K562 (cell line): Measurements from ENCODE around the gene SH3BP4. TPM values are rescaled to one million over a fixed set of nuclear protein-coding genes. Genes with fewer than 3 reads are reported as not detected.

Source experiments
- ATAC-seq: fragments of 200-7000 bp; cut with Tn5 transposase; 3 replicates; pipeline ENCODE4 v1.9.1; 2020; ENCODE audit warnings: moderate library complexity
- BruUV-seq: library from RNA; stranded (reverse); fragments of 400-500 nt; replicated peaks from 2 replicates; lab custom pipeline; 2021; lab: Mats Ljungman, UMichigan
- CTCF ChIA-PET: fragments of 300-600 bp; formaldehyde crosslinking; extraction: SDS; loops from one replicate; lab custom pipeline; 2021; ENCODE audit warnings: low intra/inter-chr PET ratio; lab: Yijun Ruan, JAX
- POLR2A ChIA-PET: fragments of 300-600, 350-650 bp; sonication (Branson Sonifier 250); formaldehyde crosslinking; extraction: SDS; loops from one replicate; lab custom pipeline; 2021; ENCODE audit warnings: antibody characterized with exemption, inconsistent platforms; lab: Yijun Ruan, JAX
- DNase-seq, 4 experiments: peaks; one replicate each; pipeline versions ENCODE4 v3.0.0 to v3.0.0-alpha.2; 2011 to 2018; ENCODE audit warnings: low spot score in 3 of 4, mixed read lengths in 3 of 4; ENCODE audit errors: extremely low read depth in 1 of 4
- FAIRE-seq: peaks from 2 replicates; lab custom pipeline; 2011; peaks lifted over from hg19 to GRCh38; lab: Jason Lieb, UNC
- H2AFZ ChIP-seq: 2 replicates; pipeline ENCODE4 v1.6.0; 2011; ENCODE audit warnings: low read depth, low read length, control low read depth, inconsistent platforms
- H3K27ac ChIP-seq: fragments of 200-600 bp; 3 replicates; pipeline ENCODE4 v1.8.0; 2011; ENCODE audit warnings: low read depth, mild to moderate bottlenecking, control low read depth, inconsistent platforms, low read length, moderate library complexity, mixed read lengths; ENCODE audit errors: extremely low read depth
- H3K27me3 ChIP-seq, 2 experiments: fragments of 300-600 bp in 1 of 2; 2 replicates in 1 of 2; 3 replicates in 1 of 2; pipeline versions ENCODE4 v1.6.0 to v1.8.0; 2011; ENCODE audit warnings: inconsistent platforms in 2 of 2, low read length in 2 of 2, mild to moderate bottlenecking in 1 of 2, mixed read lengths in 1 of 2, moderate library complexity in 1 of 2; ENCODE audit not compliant: control insufficient read depth in 2 of 2, insufficient read depth in 2 of 2
- H3K36me3 ChIP-seq: fragments of 300-600 bp; 3 replicates; pipeline ENCODE4 v1.8.0; 2011; ENCODE audit warnings: mild to moderate bottlenecking, low read length, inconsistent platforms; ENCODE audit not compliant: control insufficient read depth, insufficient read depth
- H3K4me1 ChIP-seq, 2 experiments: fragments of 200-600 bp in 1 of 2; replicated peaks in 1 of 2; 2 replicates in 1 of 2; 3 replicates in 1 of 2; pipeline versions ENCODE4 v1.5.1 to v1.8.0; 2011; ENCODE audit warnings: inconsistent platforms in 2 of 2, low read length in 2 of 2, mild to moderate bottlenecking in 1 of 2, mixed read lengths in 1 of 2, moderate library complexity in 1 of 2; ENCODE audit not compliant: control insufficient read depth in 2 of 2, insufficient read depth in 2 of 2
- H3K4me2 ChIP-seq: 2 replicates; pipeline ENCODE4 v1.6.1; 2011; ENCODE audit warnings: low read length, control low read depth, inconsistent platforms, mixed read lengths; ENCODE audit not compliant: insufficient read depth
- H3K4me3 ChIP-seq: fragments of 200-600 bp; sonication (generic), shearing (Covaris generic); 2 replicates; pipeline ENCODE4 v1.5.1; 2016; ENCODE audit warnings: control low read depth, inconsistent platforms
- H3K79me2 ChIP-seq: fragments of 200-600 bp; 3 replicates; pipeline ENCODE4 v1.8.0; 2011; ENCODE audit warnings: low read length, inconsistent platforms; ENCODE audit not compliant: control insufficient read depth, insufficient read depth
- H3K9ac ChIP-seq, 2 experiments: 2 replicates each; pipeline versions ENCODE4 v1.6.0 to v1.6.1; 2011; ENCODE audit warnings: low read depth in 2 of 2, low read length in 2 of 2, control low read depth in 1 of 2, inconsistent platforms in 1 of 2, mild to moderate bottlenecking in 1 of 2, mixed read lengths in 1 of 2; ENCODE audit not compliant: insufficient read depth in 1 of 2
- H3K9me1 ChIP-seq: one replicate; pipeline ENCODE4 v1.6.0; 2011; ENCODE audit warnings: inconsistent platforms, mild to moderate bottlenecking, low read length, moderate library complexity; ENCODE audit not compliant: control insufficient read depth, insufficient read depth
- H3K9me3 ChIP-seq: replicated peaks from 2 replicates; pipeline ENCODE4 v1.5.1; 2011; ENCODE audit warnings: low read depth, low read length, inconsistent platforms; ENCODE audit not compliant: control insufficient read depth, insufficient read depth
- H4K20me1 ChIP-seq: replicated peaks from 2 replicates; pipeline ENCODE4 v1.6.1; 2011; ENCODE audit warnings: low read length, inconsistent platforms, mixed read lengths; ENCODE audit not compliant: control insufficient read depth, insufficient read depth
- ARID1B ChIP-seq: fragments of 450-650 bp; IDR thresholded peaks from 2 replicates; pipeline ENCODE4 v1.6.1; 2016; ENCODE audit warnings: antibody characterized with exemption, mild to moderate bottlenecking, inconsistent platforms
- CBX5 ChIP-seq: IDR thresholded peaks from 2 replicates; pipeline ENCODE4 v1.6.1; 2014; ENCODE audit warnings: low read depth, borderline replicate concordance
- CSDE1 ChIP-seq, 2 experiments: fragments of 450-650 bp; IDR thresholded peaks; 2 replicates each; pipeline ENCODE4 v1.6.1; 2016; ENCODE audit warnings: mild to moderate bottlenecking in 1 of 2
- DIDO1 ChIP-seq: fragments of 450-650 bp; IDR thresholded peaks from 2 replicates; pipeline ENCODE4 v1.6.1; 2016; ENCODE audit warnings: low read depth, missing biosample characterization, missing genetic modification characterization
- FOXP1 ChIP-seq: sonication (generic); formaldehyde crosslinking; IDR thresholded peaks from 2 replicates; pipeline ENCODE4 v1.8.0; 2022; ENCODE audit warnings: mild to moderate bottlenecking, missing genetic modification reagents
- GATAD2A ChIP-seq: fragments of 450-650 bp; IDR thresholded peaks from 2 replicates; pipeline ENCODE4 v1.6.1; 2017
- KLF6 ChIP-seq: fragments of 250-450 bp; sonication (Bioruptor Pico); IDR thresholded peaks from 2 replicates; pipeline ENCODE4 v1.4.0; 2020; ENCODE audit warnings: mild to moderate bottlenecking, moderate library complexity, borderline replicate concordance
- NFRKB ChIP-seq: fragments of 450-650 bp; IDR thresholded peaks from 2 replicates; pipeline ENCODE4 v1.6.1; 2016; ENCODE audit warnings: low read depth
- SIN3B ChIP-seq: fragments of 450-650 bp; IDR thresholded peaks from 2 replicates; pipeline ENCODE4 v1.6.1; 2017; ENCODE audit warnings: low read depth, mild to moderate bottlenecking, moderate library complexity
- SIRT6 ChIP-seq: IDR thresholded peaks from one replicate; pipeline ENCODE4 v1.6.1; 2012; ENCODE audit warnings: low read depth, mild to moderate bottlenecking, control low read depth, inconsistent platforms, low read length, moderate library complexity
- THRB ChIP-seq: fragments of 450-650 bp; formaldehyde crosslinking; conservative IDR thresholded peaks from 2 replicates; pipeline ENCODE4 v1.4.0; 2022; ENCODE audit warnings: mild to moderate bottlenecking, missing genetic modification characterization
- YY1 ChIP-seq, 3 experiments: IDR thresholded peaks; 2 replicates each; pipeline ENCODE4 v1.6.1; 2011; ENCODE audit warnings: low read length in 2 of 3, mild to moderate bottlenecking in 2 of 3, moderate library complexity in 2 of 3, borderline replicate concordance in 1 of 3, control low read depth in 1 of 3, low read depth in 1 of 3; ENCODE audit not compliant: insufficient read depth in 3 of 3, insufficient replicate concordance in 2 of 3, control insufficient read depth in 1 of 3, insufficient read length in 1 of 3; ENCODE audit errors: extremely low read depth in 1 of 3
- ZNF41 ChIP-seq: fragments of 250-450 bp; sonication (Bioruptor Pico); conservative IDR thresholded peaks from 2 replicates; pipeline ENCODE4 v1.4.0; 2020; ENCODE audit warnings: mild to moderate bottlenecking
- ZNF589 ChIP-seq: fragments of 200-800 bp; sonication (Bioruptor generic); IDR thresholded peaks from 2 replicates; pipeline ENCODE4 v1.6.1; 2016; ENCODE audit warnings: low read depth, missing genetic modification characterization, missing compliant biosample characterization
- WGBS: fragments of 100-300 bp; shearing (Covaris generic); methylation state at CpG from one replicate; pipeline ENCODE4 v1.1.6; 2016; ENCODE audit warnings: low coverage, mixed read lengths; ENCODE audit not compliant: insufficient coverage; ENCODE audit errors: missing lambda C conversion rate; 5-methylcytosine and 5-hydroxymethylcytosine counted together
- in situ Hi-C: fragments of 300-500 bp; cut with MboI; formaldehyde crosslinking; loops from 4 replicates; pipeline ENCODE4 v1.15.0; 2018; ENCODE audit warnings: inconsistent platforms, mixed read lengths
- intact Hi-C: fragments of 100-400 bp; cut with micrococcal nuclease; formaldehyde crosslinking; loops from 2 replicates; pipeline ENCODE4 v1.14.2; 2022
- polyA plus RNA-seq, 8 experiments: library from polyadenylated mRNA; depleted of rRNA in 4 of 8; stranded (reverse) in 5 of 8; unstranded in 3 of 8; fragments of >200 nt; fragmentation: Nextera tagmentation in 2 of 8; fragmentation: Illumina TruSeq in 1 of 8; extraction: Ambion mirVana in 2 of 8; extraction: Trizol in 1 of 8; gene quantifications; 2 replicates each; pipeline versions ENCODE4 v1.2.1 to v1.2.3, GENCODE V29; 2011 to 2014; ENCODE audit warnings: inconsistent platforms in 1 of 8, missing spikeins in 1 of 8
- total RNA-seq, 7 experiments: library from RNA; depleted of rRNA in 6 of 7; stranded (reverse); fragments of >200 nt in 6 of 7; fragmentation: Illumina TruSeq in 2 of 7; extraction: Trizol in 2 of 7; gene quantifications; 2 replicates each; pipeline versions ENCODE4 v1.2.1 to v1.2.3, GENCODE V29; 2011 to 2021; ENCODE audit warnings: low replicate concordance in 1 of 7
- TF ChIP-seq, protein P1 (sequence below): fragments of 450-650 bp; formaldehyde crosslinking; IDR thresholded peaks from 2 replicates; pipeline ENCODE4 v1.4.0; 2020; ENCODE audit warnings: mild to moderate bottlenecking, moderate library complexity
- TF ChIP-seq, protein P2 (sequence below): fragments of 250-450 bp; sonication (Bioruptor Pico); IDR thresholded peaks from 2 replicates; pipeline ENCODE4 v1.4.0; 2020

SH3BP4 gene
- total and polyA plus RNA-seq, 9 of the 15 experiments (the other 6 are each of a cell fraction or from before 2014, with no cell fraction given) = 0.03 to 0.28 (median 0.27) TPM; not detected in 6

- TF ChIP-seq, protein P1, sequence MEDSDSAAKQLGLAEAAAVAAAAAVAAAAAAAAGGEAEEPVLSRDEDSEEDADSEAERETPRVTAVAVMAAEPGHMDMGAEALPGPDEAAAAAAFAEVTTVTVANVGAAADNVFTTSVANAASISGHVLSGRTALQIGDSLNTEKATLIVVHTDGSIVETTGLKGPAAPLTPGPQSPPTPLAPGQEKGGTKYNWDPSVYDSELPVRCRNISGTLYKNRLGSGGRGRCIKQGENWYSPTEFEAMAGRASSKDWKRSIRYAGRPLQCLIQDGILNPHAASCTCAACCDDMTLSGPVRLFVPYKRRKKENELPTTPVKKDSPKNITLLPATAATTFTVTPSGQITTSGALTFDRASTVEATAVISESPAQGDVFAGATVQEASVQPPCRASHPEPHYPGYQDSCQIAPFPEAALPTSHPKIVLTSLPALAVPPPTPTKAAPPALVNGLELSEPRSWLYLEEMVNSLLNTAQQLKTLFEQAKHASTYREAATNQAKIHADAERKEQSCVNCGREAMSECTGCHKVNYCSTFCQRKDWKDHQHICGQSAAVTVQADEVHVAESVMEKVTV (CRISPR knock-in tag) = no peak
- TF ChIP-seq SIN3B (no peak), KLF6 (CRISPR knock-in tag) (no peak), SIRT6 (no peak)
Observed at GRCh38 chr2:235047171-235048160, 95.6 kb downstream of the SH3BP4 start (continued).

- ChIA-PET CTCF (no interaction called here), POLR2A (no interaction called here)
- no peak for ATAC-seq
- DNase-seq = no peak
- 0% methylated on average over 7 of the region's 7 CpGs for WGBS
- in situ Hi-C loops = no loop called here
- no peaks in the 10 kb centered on the region; a peak in 1 of 5 replicates for H3K4me1 ChIP-seq
- no peak overlapping the region for H3K27ac ChIP-seq
- H2AFZ ChIP-seq = no peak overlapping the region
- FAIRE-seq = no peak
- H3K4me2 ChIP-seq = no peak overlapping the region
- H4K20me1 ChIP-seq = no peaks in the 10 kb centered on the region
- intact Hi-C loops = no loop called here
- H3K9ac ChIP-seq = no peak overlapping the region
- H3K27me3 ChIP-seq = peaks cover 4 to 74% of the 10 kb centered on the region in 2 experiments; a peak in 4 of 5 replicates
- BruUV-seq = no TSS peak
- H3K9me1 ChIP-seq = no peaks in the 10 kb centered on the region
- no peaks in the 10 kb centered on the region for H3K36me3 ChIP-seq
- H3K9me3 ChIP-seq = no peaks in the 10 kb centered on the region
- H3K79me2 ChIP-seq = no peaks in the 10 kb centered on the region
- no peak overlapping the region for H3K4me3 ChIP-seq
- TF ChIP-seq ARID1B (no peak), NFRKB (no peak), ZNF41 (CRISPR knock-in tag) (no peak), CSDE1 (IDR thresholded peaks at IDR 0.05) (no peak), FOXP1 (CRISPR knock-in tag) (no peak), YY1 (IDR thresholded peaks at IDR 0.05; ENCODE audit: borderline replicate concordance in 1 of 3, control insufficient read depth in 1 of 3, extremely low read depth in 1 of 3, insufficient read depth in 3 of 3, insufficient read length in 1 of 3, insufficient replicate concordance in 2 of 3, low read depth in 1 of 3, low read length in 2 of 3) (no peak), GATAD2A (no peak), ZNF589 (CRISPR knock-in tag) (no peak), CBX5 (no peak), DIDO1 (tag) (no peak), THRB (CRISPR knock-in tag) (no peak)
- TF ChIP-seq, protein P2, sequence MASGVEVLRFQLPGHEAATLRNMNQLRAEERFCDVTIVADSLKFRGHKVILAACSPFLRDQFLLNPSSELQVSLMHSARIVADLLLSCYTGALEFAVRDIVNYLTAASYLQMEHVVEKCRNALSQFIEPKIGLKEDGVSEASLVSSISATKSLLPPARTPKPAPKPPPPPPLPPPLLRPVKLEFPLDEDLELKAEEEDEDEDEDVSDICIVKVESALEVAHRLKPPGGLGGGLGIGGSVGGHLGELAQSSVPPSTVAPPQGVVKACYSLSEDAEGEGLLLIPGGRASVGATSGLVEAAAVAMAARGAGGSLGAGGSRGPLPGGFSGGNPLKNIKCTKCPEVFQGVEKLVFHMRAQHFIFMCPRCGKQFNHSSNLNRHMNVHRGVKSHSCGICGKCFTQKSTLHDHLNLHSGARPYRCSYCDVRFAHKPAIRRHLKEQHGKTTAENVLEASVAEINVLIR = no peak
Observed at GRCh38 chr2:235048549-235048948, 96.7 kb downstream of the SH3BP4 start.
